HL-60 (cell line): ENCODE data around the gene FRAT2.

Experiments used
- GABPA ChIP-seq: IDR thresholded peaks from 2 replicates; pipeline ENCODE4 v1.6.1; 2012; ENCODE audit warnings: low read depth
- POLR2AphosphoS5 ChIP-seq: IDR thresholded peaks from 2 replicates; pipeline ENCODE4 v1.6.1; 2012; ENCODE audit warnings: low read depth
- TF ChIP-seq, protein P1 (sequence below): IDR thresholded peaks from one replicate; pipeline ENCODE4 v1.5.1; 2011; ENCODE audit warnings: low read length, control low read depth, inconsistent platforms; ENCODE audit not compliant: insufficient read depth
- TF ChIP-seq, protein P2 (sequence below): IDR thresholded peaks from 2 replicates; pipeline ENCODE4 v1.6.1; 2012; ENCODE audit warnings: low read depth; ENCODE audit not compliant: insufficient replicate concordance

DNA sequence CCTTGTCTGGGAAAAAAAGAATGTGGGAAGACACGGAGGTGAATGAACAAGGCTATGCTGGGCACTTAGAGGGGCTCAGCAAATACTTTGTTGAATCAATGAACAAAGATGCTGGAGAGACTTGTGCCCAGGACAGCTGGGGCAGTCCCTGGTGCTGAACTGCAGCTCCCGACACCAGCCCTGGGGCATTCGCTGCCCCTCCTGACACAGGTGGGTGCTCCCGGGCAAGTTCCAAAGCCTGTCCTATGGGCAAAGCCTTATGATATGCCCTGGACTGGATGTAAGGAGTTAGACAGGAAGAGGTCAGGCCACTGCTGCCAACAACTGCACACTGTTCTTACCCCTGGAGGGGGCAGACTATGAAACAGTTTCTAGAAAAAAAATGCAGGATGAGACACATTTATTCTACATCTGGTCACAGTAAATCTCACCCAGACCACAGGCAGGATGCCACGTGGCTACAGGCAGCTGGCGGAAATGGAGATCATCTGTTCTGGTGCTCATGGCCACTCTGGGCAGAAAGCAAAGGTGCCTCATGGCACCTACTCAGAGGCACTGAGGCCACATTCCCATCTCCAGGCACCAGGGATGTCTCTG lies 21.9 kb upstream of the FRAT2 start:
- TF ChIP-seq, protein P1, sequence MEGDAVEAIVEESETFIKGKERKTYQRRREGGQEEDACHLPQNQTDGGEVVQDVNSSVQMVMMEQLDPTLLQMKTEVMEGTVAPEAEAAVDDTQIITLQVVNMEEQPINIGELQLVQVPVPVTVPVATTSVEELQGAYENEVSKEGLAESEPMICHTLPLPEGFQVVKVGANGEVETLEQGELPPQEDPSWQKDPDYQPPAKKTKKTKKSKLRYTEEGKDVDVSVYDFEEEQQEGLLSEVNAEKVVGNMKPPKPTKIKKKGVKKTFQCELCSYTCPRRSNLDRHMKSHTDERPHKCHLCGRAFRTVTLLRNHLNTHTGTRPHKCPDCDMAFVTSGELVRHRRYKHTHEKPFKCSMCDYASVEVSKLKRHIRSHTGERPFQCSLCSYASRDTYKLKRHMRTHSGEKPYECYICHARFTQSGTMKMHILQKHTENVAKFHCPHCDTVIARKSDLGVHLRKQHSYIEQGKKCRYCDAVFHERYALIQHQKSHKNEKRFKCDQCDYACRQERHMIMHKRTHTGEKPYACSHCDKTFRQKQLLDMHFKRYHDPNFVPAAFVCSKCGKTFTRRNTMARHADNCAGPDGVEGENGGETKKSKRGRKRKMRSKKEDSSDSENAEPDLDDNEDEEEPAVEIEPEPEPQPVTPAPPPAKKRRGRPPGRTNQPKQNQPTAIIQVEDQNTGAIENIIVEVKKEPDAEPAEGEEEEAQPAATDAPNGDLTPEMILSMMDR = no peak
- TF ChIP-seq POLR2AphosphoS5 (no peak), GABPA (no peak)
- TF ChIP-seq, protein P2, sequence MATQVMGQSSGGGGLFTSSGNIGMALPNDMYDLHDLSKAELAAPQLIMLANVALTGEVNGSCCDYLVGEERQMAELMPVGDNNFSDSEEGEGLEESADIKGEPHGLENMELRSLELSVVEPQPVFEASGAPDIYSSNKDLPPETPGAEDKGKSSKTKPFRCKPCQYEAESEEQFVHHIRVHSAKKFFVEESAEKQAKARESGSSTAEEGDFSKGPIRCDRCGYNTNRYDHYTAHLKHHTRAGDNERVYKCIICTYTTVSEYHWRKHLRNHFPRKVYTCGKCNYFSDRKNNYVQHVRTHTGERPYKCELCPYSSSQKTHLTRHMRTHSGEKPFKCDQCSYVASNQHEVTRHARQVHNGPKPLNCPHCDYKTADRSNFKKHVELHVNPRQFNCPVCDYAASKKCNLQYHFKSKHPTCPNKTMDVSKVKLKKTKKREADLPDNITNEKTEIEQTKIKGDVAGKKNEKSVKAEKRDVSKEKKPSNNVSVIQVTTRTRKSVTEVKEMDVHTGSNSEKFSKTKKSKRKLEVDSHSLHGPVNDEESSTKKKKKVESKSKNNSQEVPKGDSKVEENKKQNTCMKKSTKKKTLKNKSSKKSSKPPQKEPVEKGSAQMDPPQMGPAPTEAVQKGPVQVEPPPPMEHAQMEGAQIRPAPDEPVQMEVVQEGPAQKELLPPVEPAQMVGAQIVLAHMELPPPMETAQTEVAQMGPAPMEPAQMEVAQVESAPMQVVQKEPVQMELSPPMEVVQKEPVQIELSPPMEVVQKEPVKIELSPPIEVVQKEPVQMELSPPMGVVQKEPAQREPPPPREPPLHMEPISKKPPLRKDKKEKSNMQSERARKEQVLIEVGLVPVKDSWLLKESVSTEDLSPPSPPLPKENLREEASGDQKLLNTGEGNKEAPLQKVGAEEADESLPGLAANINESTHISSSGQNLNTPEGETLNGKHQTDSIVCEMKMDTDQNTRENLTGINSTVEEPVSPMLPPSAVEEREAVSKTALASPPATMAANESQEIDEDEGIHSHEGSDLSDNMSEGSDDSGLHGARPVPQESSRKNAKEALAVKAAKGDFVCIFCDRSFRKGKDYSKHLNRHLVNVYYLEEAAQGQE = peak; percentile 23
